Stimulated activated naive CD4-positive, alpha-beta T cell (primary cell): ENCODE measurements around the gene BNIP3.

ENCODE experiments used
- DNase-seq, 6 experiments: peaks; one replicate each; lab custom pipeline; 2025; lab: John Stamatoyannopoulos, UW

BNIP3 gene

GRCh38 chr10:131981429-131982184 lies at the start of gene BNIP3:
Gene BNIP3 (minus strand): TSS chr10:131981923. CDS start chr10:131981806, 117 bp downstream.
- peak; percentile 85 to 94 (median 92) for DNase-seq

- DNase-seq = no peak
Measured at GRCh38 chr10:132030898-132031463, 49.3 kb upstream of the BNIP3 start.

GRCh38 chr10:132028706-132029105 lies 47.0 kb upstream of the BNIP3 start:
- DNase-seq = no peak

GRCh38 chr10:132027423-132027983 lies 45.8 kb upstream of the BNIP3 start:
- DNase-seq = no peak

- DNase-seq = peak; percentile 35 to 79 (median 62)
Measured at GRCh38 chr10:132023092-132023811, 41.5 kb upstream of the BNIP3 start.

- DNase-seq = no peak
Measured at GRCh38 chr10:132022241-132022640, 40.5 kb upstream of the BNIP3 start.

GRCh38 chr10:132021504-132022143 lies 39.9 kb upstream of the BNIP3 start:
- no peak for DNase-seq

- no peak for DNase-seq
Measured at GRCh38 chr10:132021046-132021445, 39.3 kb upstream of the BNIP3 start.

- DNase-seq = no peak
Measured at GRCh38 chr10:132020456-132020855, 38.7 kb upstream of the BNIP3 start.

GRCh38 chr10:132019366-132019765 lies 37.6 kb upstream of the BNIP3 start:
- DNase-seq = no peak

GRCh38 chr10:132018446-132018845 lies 36.7 kb upstream of the BNIP3 start:
- DNase-seq = no peak

GRCh38 chr10:132016514-132016913 lies 34.8 kb upstream of the BNIP3 start:
- no peak for DNase-seq

- no peak for DNase-seq
Measured at GRCh38 chr10:132011445-132011844, 29.7 kb upstream of the BNIP3 start.

GRCh38 chr10:132011024-132011423 lies 29.3 kb upstream of the BNIP3 start:
- DNase-seq = no peak

- DNase-seq = no peak
Measured at GRCh38 chr10:132010483-132010882, 28.8 kb upstream of the BNIP3 start.

GRCh38 chr10:132009575-132009974 lies 27.9 kb upstream of the BNIP3 start:
- DNase-seq = no peak

GRCh38 chr10:132007681-132008080 lies 26.0 kb upstream of the BNIP3 start:
- no peak for DNase-seq

GRCh38 chr10:132006966-132007365 lies 25.2 kb upstream of the BNIP3 start:
- DNase-seq = no peak

- DNase-seq = no peak
Measured at GRCh38 chr10:132005147-132005546, 23.4 kb upstream of the BNIP3 start.

GRCh38 chr10:132004052-132004451 lies 22.3 kb upstream of the BNIP3 start:
- no peak for DNase-seq

GRCh38 chr10:132003282-132003924 lies 21.7 kb upstream of the BNIP3 start:
- no peak for DNase-seq

- DNase-seq = no peak
Measured at GRCh38 chr10:132002004-132002403, 20.3 kb upstream of the BNIP3 start.
